Non-pigmented ciliary epithelial cell (primary cell): ENCODE results near the gene RIMS3.

Source experiments
- DNase-seq: peaks from one replicate; pipeline ENCODE4 v3.0.0-alpha.2; 2010; ENCODE audit warnings: low read depth

The RIMS3 gene

DNA sequence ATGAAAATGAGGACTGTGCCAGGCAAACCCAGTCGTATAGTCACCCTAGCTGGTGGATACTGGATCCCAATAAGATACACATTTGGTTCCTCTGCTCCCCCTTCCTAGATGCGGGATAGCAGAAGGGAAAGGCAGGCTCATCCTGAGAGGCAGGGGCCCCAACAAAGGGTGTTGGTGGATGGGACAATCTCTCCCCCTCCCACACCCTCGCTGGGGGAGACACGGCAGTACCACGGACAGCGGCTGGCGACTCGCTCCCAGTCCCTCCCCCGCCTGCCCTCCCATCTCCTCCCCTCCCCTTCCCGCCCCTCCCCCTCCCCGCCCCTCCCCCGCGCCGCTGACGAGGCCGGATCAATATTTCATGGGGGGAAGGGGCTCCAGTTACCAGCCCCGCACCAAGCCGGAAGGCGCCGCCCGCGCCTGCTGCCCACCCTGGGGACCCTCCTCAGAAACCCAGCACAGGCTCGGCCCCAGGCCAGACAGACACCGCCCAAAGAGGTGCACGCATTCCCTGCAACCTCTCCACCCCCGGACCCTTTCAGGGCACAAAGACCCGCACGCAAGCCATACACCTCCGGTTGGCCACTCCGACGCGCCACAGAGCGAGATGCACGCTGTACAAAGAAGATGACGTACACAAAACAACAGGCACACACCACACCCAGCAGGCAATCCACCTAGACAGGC, 11.5 kb downstream of the RIMS3 start:
- no peak for DNase-seq

DNA sequence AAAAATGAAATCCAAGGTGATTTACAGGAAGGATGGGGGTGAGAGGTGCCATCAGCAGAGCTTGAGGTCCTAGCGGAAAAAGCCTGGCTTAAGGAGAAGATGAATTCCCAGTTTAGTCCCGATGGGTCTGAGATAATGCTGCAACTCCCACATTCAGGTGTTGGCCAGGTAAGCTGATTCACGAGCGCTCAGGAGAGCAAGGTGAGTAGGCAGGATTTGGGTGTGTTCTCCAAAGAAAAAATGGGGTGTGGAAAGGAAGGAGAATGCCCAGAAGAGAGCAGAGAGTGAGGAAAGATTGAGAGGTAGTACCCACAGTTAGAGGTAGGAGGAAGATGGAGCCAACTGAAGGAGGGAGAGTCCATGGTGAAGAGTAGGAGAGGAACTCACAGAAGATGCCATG, 12.5 kb downstream of the RIMS3 start:
- DNase-seq: no peak

DNA sequence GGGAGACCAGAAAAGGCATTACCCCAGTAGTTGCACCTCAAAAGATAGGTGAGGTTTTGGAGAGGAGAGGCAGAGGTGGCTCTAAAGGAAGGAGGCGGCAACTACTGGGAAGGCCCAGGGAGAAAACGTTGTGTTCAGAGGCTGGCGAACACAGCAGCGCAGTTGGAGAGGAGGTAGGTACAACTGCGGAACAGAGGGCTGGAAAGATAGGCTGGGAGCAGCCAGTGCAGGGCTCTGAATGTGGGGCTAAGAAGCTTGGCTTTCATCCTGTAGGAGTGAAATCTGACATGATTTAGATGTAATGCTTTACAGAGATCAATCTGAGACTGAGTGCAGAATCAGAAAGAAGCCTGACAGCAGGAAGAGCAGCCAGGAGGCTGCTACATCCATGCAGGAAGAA, 13.0 kb downstream of the RIMS3 start:
- DNase-seq: no peak

DNA sequence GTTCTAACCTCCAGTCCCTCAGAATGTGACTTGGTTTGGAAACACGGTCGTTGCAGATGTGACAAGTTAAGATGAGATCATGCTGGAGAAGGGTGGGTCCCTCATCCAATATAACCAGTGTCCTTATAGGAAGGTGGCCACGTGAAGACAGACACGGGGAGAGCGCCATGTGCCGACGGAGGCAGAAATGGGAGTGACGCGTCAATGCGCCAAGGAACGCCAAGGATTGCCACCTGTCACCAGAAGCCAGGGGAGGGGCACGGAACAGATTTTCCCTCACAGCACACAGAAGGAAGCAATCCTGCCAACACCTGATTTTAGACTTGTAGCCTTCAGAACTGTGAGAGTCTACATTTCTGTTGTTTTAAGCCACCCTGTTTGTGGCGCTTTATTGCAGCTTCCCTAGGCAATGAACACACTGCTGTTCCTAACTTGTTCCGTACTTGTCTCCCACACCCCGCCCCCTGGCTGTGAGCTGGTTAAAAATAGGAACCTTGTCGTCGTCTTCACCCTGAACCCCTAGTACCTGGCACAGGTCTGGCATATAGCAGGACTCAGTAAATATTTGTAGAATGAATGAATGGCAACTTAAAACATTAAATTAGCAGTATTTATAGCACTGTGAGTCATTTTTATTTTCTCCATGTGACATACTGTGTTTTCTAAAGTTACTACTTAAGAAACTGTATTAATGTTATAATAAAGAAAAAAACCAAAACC, 14.2 kb downstream of the RIMS3 start:
- no peak for DNase-seq

DNA sequence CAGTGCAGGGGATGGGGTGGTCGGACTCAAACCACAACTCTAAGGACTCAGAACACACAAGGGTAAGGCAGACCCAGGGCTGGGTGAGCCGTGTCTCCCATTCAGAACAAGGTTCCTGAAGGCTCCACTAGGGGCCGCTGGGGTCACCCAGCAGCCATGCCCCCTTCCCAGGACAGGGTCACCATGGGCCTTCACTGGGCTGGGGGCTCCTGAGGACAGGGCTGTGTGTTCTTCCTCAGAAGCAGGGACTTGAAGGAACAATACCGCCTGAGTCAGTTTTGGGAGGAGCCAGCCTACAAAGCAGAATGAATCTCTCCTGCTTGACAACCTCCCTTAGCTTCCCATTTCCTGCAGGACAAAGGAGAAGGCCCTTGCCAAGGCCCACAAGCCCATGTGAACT, 15.4 kb downstream of the RIMS3 start:
- no peak for DNase-seq

DNA sequence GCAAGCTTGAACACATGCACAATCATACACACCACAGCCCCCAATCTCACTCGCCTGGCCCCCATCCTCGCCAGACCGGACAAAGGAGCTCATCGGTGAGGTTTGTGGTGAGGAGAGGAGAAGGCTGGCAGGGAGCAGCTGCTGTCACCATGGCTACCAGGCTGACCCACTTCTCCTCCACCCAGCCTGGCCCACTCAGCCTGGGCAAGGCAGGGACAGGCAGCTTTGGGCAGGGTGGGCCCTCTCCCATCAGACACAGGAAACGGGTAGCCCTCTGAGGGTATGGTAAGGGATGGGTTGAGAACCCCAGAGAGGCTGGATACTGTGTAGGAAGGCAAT, 15.9 kb downstream of the RIMS3 start:
- no peak for DNase-seq

DNA sequence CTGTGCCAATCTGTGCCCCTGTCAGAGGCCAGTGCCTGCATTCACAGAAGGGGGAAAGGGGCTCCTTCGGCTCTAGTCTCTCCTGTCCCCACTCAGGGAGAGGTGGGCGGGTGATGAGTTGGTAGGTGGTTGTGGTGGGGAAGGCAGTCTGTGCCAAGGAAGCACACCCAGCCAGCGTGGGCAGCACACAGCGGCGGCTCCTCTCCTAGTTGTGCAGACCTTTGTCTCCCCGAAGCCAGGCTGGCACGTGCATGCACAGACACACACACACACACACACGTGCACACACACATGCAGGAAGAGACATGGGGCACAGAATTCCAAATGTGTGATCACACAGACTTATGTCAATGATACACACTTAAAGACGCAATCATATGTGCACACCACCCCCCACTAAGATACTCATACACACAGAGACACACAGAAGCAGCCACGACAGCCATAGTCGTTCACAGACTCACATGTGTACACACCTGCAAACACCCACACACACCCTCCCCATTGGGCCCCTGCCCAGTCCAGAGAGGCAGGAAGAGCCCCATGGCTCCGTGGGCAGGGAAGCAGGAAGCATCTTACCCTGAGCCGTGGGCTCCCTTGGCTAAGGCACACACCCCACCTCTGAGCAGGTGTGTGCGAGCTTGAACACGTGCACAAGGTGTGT, 16.4 kb downstream of the RIMS3 start:
- DNase-seq: no peak

DNA sequence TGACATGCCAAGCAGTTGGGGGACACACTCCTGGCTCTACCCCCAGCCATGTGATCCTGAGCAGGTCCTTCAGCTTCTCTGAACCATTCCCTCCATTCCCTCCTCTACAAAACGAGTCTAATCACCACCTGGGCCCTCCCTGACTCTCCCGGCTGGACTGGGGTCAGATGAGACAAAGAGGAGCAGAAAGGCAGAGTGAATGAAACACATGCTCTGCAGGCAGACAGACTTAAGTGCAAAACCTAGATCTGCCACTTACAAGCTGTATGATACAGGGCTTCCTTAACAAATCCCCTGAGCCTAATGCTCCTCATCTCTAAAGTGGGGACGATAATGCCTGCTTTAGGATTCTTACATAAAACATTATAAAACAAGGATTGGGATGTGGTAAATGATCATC, 17.3 kb downstream of the RIMS3 start:
- DNase-seq: no peak

DNA sequence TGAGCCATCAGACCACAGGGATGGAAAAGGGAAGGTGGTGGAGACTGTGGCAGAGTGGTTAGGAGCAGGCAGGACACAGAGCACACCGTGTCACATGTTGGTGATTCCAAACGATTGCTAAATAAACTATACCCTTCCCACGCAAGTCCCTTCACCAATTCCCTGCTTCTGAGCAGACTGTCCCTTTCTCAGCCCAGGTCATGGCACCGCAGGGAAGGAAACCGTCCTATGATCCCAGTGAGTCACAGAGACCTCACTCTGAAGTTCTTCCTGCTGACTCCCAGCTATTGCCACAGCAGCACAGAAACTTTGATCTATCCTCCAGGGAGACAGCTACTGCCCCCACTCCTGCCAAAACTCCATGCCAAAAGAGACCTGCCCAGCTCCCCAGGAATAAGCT, 19.2 kb downstream of the RIMS3 start:
- DNase-seq: no peak

DNA sequence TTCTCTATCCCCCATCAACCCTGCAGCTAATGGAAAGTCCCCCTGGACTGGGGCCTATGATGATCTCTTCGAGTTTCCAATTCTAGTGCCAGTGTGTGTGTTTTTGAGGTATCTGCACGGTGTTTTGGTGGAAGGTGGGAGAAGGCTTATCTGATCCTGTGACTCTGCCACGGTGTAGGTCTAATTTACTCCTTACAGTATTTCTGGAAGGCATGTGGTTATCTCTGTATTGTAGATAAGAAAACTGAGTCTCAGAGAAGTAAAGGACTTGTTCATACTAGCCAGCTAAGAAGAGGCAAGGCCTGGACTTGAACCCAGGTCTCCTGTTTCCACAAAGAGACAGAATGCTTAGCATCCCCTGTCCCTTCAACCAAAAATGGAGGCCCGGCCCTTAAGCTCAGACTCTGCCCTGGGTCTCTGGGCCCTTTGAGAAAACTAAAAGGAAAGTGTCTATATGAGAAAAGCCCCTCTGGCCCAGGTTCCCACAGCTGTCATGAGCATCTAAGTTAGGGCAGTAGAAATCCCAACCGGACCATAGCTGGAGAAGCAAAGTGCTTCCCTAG, 20.3 kb downstream of the RIMS3 start:
- no peak for DNase-seq

DNA sequence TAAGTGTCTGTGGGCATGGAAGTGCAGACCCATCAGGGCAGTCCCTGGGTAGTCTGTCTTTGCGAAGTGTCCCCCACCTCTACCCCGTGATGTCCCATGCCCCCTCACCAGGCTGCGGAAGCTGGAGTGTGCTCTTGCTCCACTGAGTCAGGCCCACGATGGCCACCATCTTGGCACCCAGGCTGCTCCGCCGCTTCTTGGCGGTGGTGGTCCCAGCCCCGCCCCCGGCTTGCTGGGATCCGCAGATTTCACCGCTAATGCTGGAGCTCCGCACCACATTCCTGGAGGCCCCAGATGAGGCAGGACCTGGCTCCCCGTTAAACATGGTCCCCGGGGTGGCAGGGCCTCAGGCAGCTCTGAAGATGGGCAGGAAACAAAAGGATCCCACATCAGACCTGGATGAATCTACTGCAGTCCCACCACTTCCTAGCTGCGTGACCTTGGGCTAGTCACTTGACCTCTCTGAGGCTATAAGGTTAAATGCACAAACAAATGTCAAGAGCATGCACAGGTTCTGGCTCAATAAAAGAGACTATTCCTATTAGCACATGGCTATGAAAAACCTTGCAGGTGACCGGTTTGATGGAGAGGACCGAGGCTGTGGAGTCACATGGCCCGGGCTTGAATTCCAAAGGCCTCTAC, 23.8 kb downstream of the RIMS3 start:
- no peak for DNase-seq

DNA sequence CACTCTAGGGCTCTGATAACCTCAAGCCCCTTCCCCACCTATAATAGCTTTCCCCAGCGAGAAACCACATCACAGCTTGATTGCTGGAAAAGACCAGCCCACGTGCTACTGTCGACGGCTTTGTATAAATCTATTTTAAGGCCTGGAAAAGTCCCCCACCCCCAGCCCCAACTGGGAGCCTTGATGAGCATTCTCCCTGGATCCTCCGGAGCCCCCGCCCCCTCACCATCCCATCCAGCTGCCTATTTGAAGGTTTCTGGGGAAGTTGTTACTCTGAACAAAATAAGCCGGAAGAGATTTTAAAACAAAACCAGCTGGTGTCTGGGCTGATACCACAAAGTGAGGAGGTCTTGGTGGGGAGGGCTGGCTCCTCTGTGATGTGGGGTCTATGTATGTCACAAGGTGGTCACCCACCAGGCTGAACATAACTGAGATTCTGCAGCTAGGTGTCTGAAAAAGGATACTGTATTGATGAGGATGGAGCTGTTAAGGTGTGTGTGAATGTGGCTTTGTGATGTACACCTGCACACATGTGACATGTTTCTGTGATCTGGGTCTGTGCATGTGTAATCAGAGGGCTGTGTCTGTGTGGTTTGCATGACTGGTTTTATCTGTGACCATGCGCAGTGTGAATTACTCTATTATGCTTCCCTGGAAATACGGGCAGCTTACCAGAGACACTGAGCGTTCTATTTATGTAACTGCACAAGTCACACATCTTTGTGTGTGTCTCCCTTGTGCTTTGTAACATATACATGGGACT, 25.0 kb downstream of the RIMS3 start:
- no peak for DNase-seq

DNA sequence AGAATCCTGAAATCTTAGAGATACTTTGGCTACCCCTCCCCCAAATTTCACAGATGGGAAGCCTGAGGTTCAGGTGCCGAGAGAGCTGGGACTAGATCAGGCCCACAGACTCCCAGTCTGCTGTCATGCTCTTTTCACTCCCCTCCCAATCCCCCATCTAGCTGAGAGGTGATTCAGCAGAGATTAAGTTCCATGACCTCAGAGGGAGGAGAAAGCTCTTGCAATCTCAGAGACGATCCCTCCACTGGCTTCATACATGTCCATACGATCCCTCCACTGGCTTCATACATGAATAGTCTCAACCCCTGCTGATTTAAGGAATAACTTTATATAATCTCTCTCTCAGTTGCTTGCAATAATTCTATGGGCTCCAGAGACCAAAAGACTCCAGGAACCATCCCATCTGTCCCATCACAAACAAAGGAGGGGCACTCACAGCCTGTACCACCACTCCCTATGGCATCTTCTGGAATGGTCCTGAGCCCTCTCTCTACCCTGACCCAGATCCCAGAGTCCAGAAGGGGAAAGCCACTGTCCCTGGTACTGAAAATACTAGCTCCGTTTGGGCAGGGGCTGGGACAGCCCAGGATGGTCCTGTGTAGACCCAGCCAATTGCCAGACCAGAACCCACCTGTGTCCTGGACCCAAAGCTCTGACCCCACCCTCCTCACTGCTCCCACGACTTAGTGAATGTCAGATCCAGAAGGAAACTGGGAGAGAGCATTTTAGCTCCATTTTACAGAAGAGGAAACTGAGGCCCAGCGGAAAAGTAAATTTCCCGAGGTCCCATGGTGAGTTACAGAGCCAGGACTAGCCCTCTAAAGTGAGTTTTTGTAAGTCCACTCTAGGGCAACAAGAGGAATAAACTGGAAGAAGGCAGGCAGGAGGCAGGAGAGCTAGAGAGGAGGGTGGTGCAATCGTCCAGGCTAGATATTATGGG, 27.1 kb downstream of the RIMS3 start:
- no peak for DNase-seq

DNA sequence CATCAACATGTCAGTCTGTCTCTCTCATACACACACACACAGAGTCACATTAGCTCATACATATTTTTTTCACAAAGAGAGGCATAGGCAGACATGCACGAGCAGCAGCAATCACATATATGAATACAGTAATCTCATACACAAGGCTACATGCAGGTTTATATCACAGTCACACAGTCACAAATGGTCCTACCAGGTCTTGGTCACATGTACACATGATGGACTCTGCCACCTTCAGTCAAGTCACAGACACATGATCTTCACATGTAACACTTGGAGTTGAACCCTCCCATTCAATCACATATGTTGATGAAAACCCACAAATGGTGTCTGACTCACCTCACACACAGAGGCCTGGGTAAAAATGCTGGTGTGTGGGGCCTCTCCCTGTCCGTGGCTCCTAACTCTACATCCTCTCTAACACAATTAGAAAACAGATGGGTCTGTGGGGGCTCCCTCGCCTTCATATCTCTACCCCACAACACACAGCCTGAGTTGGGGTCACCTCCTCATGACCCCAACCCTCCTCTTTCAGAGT, 27.9 kb downstream of the RIMS3 start:
- DNase-seq: no peak

DNA sequence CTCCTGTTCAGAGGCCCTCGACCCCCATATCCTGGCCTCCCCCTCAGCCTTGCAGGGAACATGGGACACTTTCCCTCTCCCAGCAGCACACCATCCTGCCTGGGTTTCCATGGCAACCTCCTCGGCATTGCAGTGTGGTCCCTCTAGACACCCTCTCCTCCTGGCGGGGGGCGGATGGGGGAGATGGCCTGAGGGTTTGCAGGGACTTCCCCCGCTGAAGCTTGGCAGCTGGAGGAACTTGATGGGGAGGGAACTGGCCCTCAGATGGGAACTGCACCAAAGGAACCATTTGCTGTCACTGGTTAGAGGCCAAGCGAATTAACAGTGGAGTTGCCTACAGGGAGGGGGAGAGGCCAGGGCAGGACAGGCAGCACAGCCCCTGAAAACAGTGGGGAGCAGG, 28.7 kb downstream of the RIMS3 start:
- no peak for DNase-seq

DNA sequence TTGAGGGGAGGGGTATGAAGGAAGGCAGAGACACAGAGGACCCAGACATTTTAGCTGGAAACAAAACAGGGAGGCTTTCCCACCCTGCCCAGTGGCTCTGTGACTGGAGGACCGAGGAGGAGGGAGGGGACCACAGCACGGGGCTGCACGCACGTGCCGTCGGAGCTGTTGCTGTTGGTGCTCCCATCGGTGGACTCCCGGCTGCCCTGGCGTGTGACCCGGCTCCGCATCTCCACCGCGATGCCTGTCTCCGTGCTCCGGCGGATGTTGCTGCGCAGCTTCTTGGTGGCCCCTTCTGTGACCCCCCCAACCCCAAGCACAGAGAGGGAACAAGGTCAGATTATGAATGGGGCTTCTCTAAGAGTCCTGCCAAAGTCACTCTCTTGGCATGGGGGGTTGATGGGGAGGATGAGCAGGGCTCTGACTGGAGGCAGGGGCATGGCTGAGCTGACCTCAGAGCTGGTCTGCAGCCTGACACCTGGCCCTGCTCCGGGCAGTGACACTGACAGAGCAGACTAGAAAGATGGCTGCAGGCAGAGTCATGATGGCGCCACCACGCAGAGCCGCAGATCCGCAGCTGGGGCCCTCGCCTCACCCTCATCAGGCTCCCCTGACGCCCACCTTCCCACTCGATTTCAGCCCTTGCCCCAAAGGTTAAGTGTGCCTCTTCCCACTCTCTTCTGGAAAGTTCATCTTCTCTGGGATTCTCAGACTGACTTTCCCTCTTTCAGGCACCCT, 29.6 kb downstream of the RIMS3 start:
- no peak for DNase-seq

DNA sequence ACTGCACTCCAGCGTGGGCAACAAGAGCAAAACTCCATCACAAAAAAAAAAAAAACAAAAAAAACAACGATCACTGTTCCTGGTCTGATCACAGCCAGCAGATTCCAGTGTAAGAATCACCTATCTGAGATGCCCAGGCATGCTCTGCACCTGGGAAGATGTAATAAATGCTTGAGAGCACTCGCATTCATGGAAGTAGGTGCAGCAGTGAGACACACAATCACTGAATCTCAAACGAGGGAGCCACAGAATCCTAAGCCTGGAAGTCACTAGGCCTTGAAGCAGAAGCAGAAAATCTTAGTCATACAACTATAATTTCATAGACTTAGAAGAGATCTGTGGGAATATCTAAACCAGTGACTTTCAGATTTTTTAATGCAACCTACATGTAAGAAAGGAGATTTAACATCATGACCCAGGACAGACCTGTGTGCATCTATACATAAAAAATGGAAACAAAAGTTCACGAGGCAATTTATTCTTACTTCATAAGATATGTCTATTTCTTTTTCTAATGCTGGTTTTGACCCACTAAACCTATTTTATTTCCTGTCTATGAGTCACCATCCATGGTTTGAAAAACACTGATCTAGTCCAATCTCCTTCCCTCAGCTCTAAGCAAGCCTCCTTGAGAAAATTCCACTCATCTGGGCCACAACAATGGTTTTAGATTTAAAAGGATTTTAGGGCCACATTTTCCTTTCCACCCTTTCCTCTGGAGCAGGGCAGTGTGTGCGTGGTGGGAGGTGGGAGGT, 30.4 kb downstream of the RIMS3 start:
- no peak for DNase-seq

DNA sequence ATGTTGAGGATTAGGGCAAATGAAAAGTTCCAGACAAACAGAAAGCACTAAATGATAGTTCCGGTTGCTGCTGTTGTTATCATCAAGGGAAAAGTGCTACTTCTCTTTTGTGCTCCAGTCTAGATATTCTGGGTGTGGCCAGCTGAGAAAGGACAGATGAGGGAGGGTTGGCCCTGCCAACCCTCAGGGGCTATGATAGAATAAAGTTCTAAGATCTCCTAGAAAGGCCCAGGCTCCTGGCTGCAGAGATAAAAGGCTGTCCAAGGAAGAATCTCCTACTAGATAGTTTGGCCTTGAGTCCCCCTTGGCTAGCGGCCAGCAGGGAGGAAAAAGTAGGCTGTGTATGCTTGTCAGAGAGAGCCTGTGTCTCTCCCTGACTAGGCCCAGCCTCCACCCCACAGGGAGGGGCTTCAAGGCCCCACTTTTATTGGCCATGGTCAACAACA, 31.5 kb downstream of the RIMS3 start:
- DNase-seq: no peak

DNA sequence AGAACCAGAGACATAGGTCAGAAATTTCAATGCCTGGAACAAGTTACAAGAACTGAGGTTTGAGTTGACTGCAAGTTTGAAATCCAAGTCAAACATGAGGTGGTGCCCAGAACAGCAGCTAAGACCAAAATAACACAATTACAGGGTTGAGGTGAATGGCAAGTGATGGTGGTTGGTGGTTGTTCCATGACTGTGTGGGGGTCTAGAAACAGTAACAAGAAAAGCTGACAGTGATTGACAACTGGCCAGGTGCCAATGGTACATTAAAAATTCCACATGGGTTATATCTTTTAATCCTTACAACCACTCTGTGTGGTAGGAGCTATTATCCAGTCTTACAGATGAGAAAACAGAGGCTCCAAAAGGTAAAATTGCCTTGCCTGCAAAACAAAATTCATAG, 32.0 kb downstream of the RIMS3 start:
- DNase-seq: no peak
